H1 (cell line): Measurements from ENCODE around the gene SUGP1. TPM values are rescaled to one million over a fixed set of nuclear protein-coding genes. Genes with fewer than 3 reads are reported as not detected.

Experiments used
- BCL11A ChIP-seq, 2 experiments: IDR thresholded peaks; one replicate each; pipeline ENCODE4 v1.6.1; 2011; ENCODE audit warnings: low read depth in 2 of 2, low read length in 2 of 2, mild to moderate bottlenecking in 2 of 2
- POLR2AphosphoS5 ChIP-seq: IDR thresholded peaks from 2 replicates; pipeline ENCODE4 v1.6.1; 2011; ENCODE audit warnings: low read depth, low read length
- POU5F1 ChIP-seq: IDR thresholded peaks from 2 replicates; pipeline ENCODE4 v1.6.1; 2011; ENCODE audit warnings: low read depth, mild to moderate bottlenecking, low read length, moderate library complexity
- SP2 ChIP-seq: IDR thresholded peaks from 2 replicates; pipeline ENCODE4 v1.6.1; 2012; ENCODE audit warnings: mild to moderate bottlenecking, low read length, inconsistent platforms
- TBP ChIP-seq: IDR thresholded peaks from 2 replicates; pipeline ENCODE4 v1.6.1; 2011; ENCODE audit warnings: low read depth, low read length, improper control_type of control experiment
- ZNF274 ChIP-seq: IDR thresholded peaks from 2 replicates; pipeline ENCODE4 v1.7.0; 2012; ENCODE audit warnings: low read length, borderline replicate concordance; ENCODE audit errors: extremely low read depth
- polyA plus RNA-seq, 7 experiments: library from polyadenylated mRNA; depleted of rRNA in 3 of 7; stranded (reverse) in 5 of 7; unstranded in 2 of 7; fragments of >200 nt in 5 of 7; fragments of 200-250 nt in 2 of 7; gene quantifications; 1 replicate in 5 of 7; 2 replicates in 1 of 7; 4 replicates in 1 of 7; pipeline versions ENCODE4 v1.2.1 to v1.2.3, GENCODE V29; 2011 to 2013; ENCODE audit warnings: missing spikeins in 2 of 7, mixed read lengths in 2 of 7
- total RNA-seq: library from RNA; stranded (reverse); fragmentation: NEBNext Ultra II Directional; extraction: Animal tissue kit (Norgen Biotek cat#: 25700); gene quantifications from 2 replicates; pipeline ENCODE4 v1.2.1, GENCODE V29; 2021
- TF ChIP-seq, protein P1 (sequence below), 3 experiments: IDR thresholded peaks; 1 replicate in 2 of 3; 2 replicates in 1 of 3; pipeline versions ENCODE4 v1.5.1 to v1.6.1; 2011; ENCODE audit warnings: low read length in 3 of 3, mild to moderate bottlenecking in 3 of 3, inconsistent platforms in 2 of 3, low read depth in 1 of 3, moderate library complexity in 1 of 3; ENCODE audit not compliant: insufficient read depth in 1 of 3; ENCODE audit errors: control extremely low read depth in 1 of 3

The SUGP1 gene
- total and polyA plus RNA-seq, 2 of the 8 experiments (the other 6 are each of a cell fraction or from before 2014, with no cell fraction given), result 38.5 to 65.2 TPM

DNA sequence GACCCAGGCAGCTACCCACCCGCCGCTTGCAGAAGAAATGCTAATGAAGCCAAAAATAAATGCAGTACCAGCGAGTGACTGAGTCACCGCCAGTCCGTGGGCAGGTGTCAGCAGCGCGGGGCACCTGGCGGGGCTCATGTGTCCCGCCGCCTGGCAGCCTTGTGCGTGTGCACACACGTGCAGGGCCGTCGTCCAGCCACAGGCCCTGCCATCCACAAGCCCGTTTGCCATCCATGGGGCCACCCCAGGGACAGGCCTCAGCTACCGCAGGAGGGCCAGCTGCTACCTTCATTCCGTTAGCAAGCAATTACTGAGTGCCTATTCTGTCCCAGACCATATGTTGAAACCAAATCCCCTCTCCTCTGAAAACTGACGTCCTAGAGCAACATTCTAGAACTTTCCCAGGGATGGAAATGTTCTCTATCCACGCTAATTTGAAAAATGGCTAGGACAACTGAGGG, 88.0 kb downstream of the SUGP1 start (continued):
- no peak for TF ChIP-seq SP2
- TF ChIP-seq POU5F1, result no peak
- TF ChIP-seq ZNF274, result no peak
- no peak for TF ChIP-seq POLR2AphosphoS5
- TF ChIP-seq TBP, result no peak
- TF ChIP-seq, protein P1, sequence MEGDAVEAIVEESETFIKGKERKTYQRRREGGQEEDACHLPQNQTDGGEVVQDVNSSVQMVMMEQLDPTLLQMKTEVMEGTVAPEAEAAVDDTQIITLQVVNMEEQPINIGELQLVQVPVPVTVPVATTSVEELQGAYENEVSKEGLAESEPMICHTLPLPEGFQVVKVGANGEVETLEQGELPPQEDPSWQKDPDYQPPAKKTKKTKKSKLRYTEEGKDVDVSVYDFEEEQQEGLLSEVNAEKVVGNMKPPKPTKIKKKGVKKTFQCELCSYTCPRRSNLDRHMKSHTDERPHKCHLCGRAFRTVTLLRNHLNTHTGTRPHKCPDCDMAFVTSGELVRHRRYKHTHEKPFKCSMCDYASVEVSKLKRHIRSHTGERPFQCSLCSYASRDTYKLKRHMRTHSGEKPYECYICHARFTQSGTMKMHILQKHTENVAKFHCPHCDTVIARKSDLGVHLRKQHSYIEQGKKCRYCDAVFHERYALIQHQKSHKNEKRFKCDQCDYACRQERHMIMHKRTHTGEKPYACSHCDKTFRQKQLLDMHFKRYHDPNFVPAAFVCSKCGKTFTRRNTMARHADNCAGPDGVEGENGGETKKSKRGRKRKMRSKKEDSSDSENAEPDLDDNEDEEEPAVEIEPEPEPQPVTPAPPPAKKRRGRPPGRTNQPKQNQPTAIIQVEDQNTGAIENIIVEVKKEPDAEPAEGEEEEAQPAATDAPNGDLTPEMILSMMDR (IDR thresholded peaks at IDR 0.05; ENCODE audit: control extremely low read depth in 1 of 3, insufficient read depth in 1 of 3, low read depth in 1 of 3, low read length in 3 of 3), result no peak
- TF ChIP-seq BCL11A (IDR thresholded peaks at IDR 0.05; ENCODE audit: low read depth in 2 of 2, low read length in 2 of 2), result no peak
